Neural cell (in vitro differentiated cells): ENCODE data around the gene MINK1. TPM values are rescaled to one million over a fixed set of nuclear protein-coding genes. Genes with fewer than 3 reads are reported as not detected.

ENCODE experiments used
- H2AFZ ChIP-seq: fragments of 200-600, 300-800 bp; sonication (generic), shearing (Covaris generic); 2 replicates; pipeline ENCODE4 v1.6.0; 2014; ENCODE audit warnings: low read depth, mild to moderate bottlenecking, antibody characterized with exemption, low read length, moderate library complexity
- H3F3A ChIP-seq: fragments of 200-600 bp; shearing (Covaris generic); 2 replicates; pipeline ENCODE4 v1.6.1; 2016; ENCODE audit warnings: mild to moderate bottlenecking, moderate library complexity, mixed read lengths, antibody characterized with exemption, low read length; ENCODE audit not compliant: insufficient read depth, poor library complexity, severe bottlenecking
- H3K27ac ChIP-seq: fragments of 200-600, 300-800 bp; sonication (generic), shearing (Covaris generic); 2 replicates; pipeline ENCODE4 v1.5.1; 2014; ENCODE audit warnings: mild to moderate bottlenecking, low read length, moderate library complexity
- H3K27me3 ChIP-seq: fragments of 300-800, 200-600 bp; sonication (generic), shearing (Covaris generic); 2 replicates; pipeline ENCODE4 v1.6.0; 2014; ENCODE audit warnings: mild to moderate bottlenecking, low read depth, low read length, moderate library complexity; ENCODE audit not compliant: insufficient read depth
- H3K36me3 ChIP-seq: fragments of 300-800, 200-600 bp; sonication (generic), shearing (Covaris generic); 2 replicates; pipeline ENCODE4 v1.5.1; 2014; ENCODE audit warnings: mild to moderate bottlenecking, antibody characterized with exemption, low read length, moderate library complexity; ENCODE audit not compliant: insufficient read depth
- H3K4me2 ChIP-seq: fragments of 300-800, 200-600 bp; sonication (generic), shearing (Covaris generic); 2 replicates; pipeline ENCODE4 v1.6.0; 2014; ENCODE audit warnings: mild to moderate bottlenecking, low read length
- H3K4me3 ChIP-seq: fragments of 300-800, 200-600 bp; sonication (generic), shearing (Covaris generic); 2 replicates; pipeline ENCODE4 v1.5.1; 2014; ENCODE audit warnings: mild to moderate bottlenecking, low read length, moderate library complexity
- H3K79me2 ChIP-seq: fragments of 200-600 bp; shearing (Covaris generic); replicated peaks from 2 replicates; pipeline ENCODE4 v1.6.0; 2014; ENCODE audit warnings: mild to moderate bottlenecking, low read length, moderate library complexity; ENCODE audit not compliant: insufficient read depth
- H3K9ac ChIP-seq: fragments of 300-800, 200-600 bp; sonication (generic), shearing (Covaris generic); 2 replicates; pipeline ENCODE4 v1.6.1; 2016; ENCODE audit warnings: mild to moderate bottlenecking, low read length, mixed read lengths
- H3K9me2 ChIP-seq: fragments of 200-600 bp; shearing (Covaris generic); 2 replicates; pipeline ENCODE4 v1.6.1; 2016; ENCODE audit warnings: mild to moderate bottlenecking, low read length, mixed read lengths; ENCODE audit not compliant: insufficient read depth
- H3K9me3 ChIP-seq: fragments of 200-600, 300-800 bp; sonication (generic), shearing (Covaris generic); 2 replicates; pipeline ENCODE4 v1.6.1; 2016; ENCODE audit warnings: mild to moderate bottlenecking, mixed run types, low read length, moderate library complexity, mixed read lengths
- H4K20me1 ChIP-seq: fragments of 200-600 bp; shearing (Covaris generic); 2 replicates; pipeline ENCODE4 v1.6.1; 2016; ENCODE audit warnings: mild to moderate bottlenecking, mixed run types; ENCODE audit not compliant: insufficient read depth
- CTCF ChIP-seq: fragments of 450-650 bp; IDR thresholded peaks from 2 replicates; pipeline ENCODE4 v1.5.1; 2014; ENCODE audit warnings: antibody characterized with exemption, mild to moderate bottlenecking, moderate library complexity; ENCODE audit not compliant: poor library complexity, severe bottlenecking
- EP300 ChIP-seq: fragments of 450-650 bp; conservative IDR thresholded peaks from 2 replicates; pipeline ENCODE4 v1.6.1; 2014; ENCODE audit warnings: antibody characterized with exemption, mild to moderate bottlenecking, moderate library complexity; ENCODE audit not compliant: poor library complexity, severe bottlenecking
- EZH2 ChIP-seq: fragments of 200-600, 300-800 bp; shearing (Covaris generic), sonication (generic); IDR thresholded peaks from 2 replicates; pipeline ENCODE4 v1.6.1; 2014; ENCODE audit warnings: antibody characterized with exemption, low read length, borderline replicate concordance, mild to moderate bottlenecking; ENCODE audit not compliant: insufficient read depth, poor library complexity, severe bottlenecking
- MXI1 ChIP-seq: fragments of 450-650 bp; conservative IDR thresholded peaks from 2 replicates; pipeline ENCODE4 v1.6.1; 2014; ENCODE audit warnings: antibody characterized with exemption, mild to moderate bottlenecking; ENCODE audit not compliant: poor library complexity, severe bottlenecking
- POLR2AphosphoS5 ChIP-seq: IDR thresholded peaks from 2 replicates; pipeline ENCODE4 v1.6.1; 2012
- RAD21 ChIP-seq: fragments of 450-650 bp; conservative IDR thresholded peaks from 2 replicates; pipeline ENCODE4 v1.6.1; 2014; ENCODE audit warnings: antibody characterized with exemption, mild to moderate bottlenecking, moderate library complexity
- REST ChIP-seq: IDR thresholded peaks from 2 replicates; pipeline ENCODE4 v1.6.1; 2012; ENCODE audit warnings: borderline replicate concordance
- SMC3 ChIP-seq: fragments of 450-650 bp; conservative IDR thresholded peaks from 2 replicates; pipeline ENCODE4 v1.6.1; 2014; ENCODE audit warnings: antibody characterized with exemption, mild to moderate bottlenecking, moderate library complexity; ENCODE audit not compliant: poor library complexity
- TAF1 ChIP-seq: IDR thresholded peaks from 2 replicates; pipeline ENCODE4 v1.6.1; 2012; ENCODE audit warnings: low read depth
- polyA plus RNA-seq: library from polyadenylated mRNA; depleted of rRNA; stranded (reverse); fragments of >200 nt; gene quantifications from 2 replicates; pipeline ENCODE4 v1.2.3, GENCODE V29; 2014

Gene MINK1
- polyA plus RNA-seq, 1 donor from 2014 or later, result 38.1 TPM

- Histone ChIP-seq H3K9me2 (no peaks in the 10 kb centered on the region), H3K79me2 (no peaks in the 10 kb centered on the region), H3K36me3 (no peaks in the 10 kb centered on the region), H3K4me3 (no peak overlapping the region), H3F3A (no peaks in the 10 kb centered on the region), H3K27ac (no peak overlapping the region), H3K4me2 (no peak overlapping the region), H2AFZ (no peak overlapping the region), H3K9ac (no peak overlapping the region), H3K27me3 (no peaks in the 10 kb centered on the region), H3K9me3 (no peaks in the 10 kb centered on the region), H4K20me1 (no peaks in the 10 kb centered on the region)
- TF ChIP-seq REST, result no peak
- no peak for TF ChIP-seq TAF1
- no peak for TF ChIP-seq POLR2AphosphoS5
- no peak for TF ChIP-seq RAD21
- TF ChIP-seq EZH2, result no peak
- TF ChIP-seq SMC3, result no peak
- no peak for TF ChIP-seq CTCF
- no peak for TF ChIP-seq MXI1
Observed at GRCh38 chr17:4895657-4896331, 62.7 kb downstream of the MINK1 start.

- no peaks in the 10 kb centered on the region for H4K20me1 ChIP-seq
- H3K27ac ChIP-seq, result no peak overlapping the region
- no peaks in the 10 kb centered on the region for H3K79me2 ChIP-seq
- no peak for TF ChIP-seq RAD21
- TF ChIP-seq EP300, result no peak
- TF ChIP-seq REST, result no peak
- TF ChIP-seq SMC3, result no peak
- TF ChIP-seq MXI1, result no peak
- TF ChIP-seq POLR2AphosphoS5, result no peak
- no peak for TF ChIP-seq EZH2
- no peak for TF ChIP-seq TAF1
- no peak for TF ChIP-seq CTCF
- no peaks in the 10 kb centered on the region for H3F3A ChIP-seq
- no peaks in the 10 kb centered on the region for H3K9me2 ChIP-seq
- H3K4me3 ChIP-seq, result no peak overlapping the region
- H2AFZ ChIP-seq, result no peak overlapping the region
- no peaks in the 10 kb centered on the region for H3K27me3 ChIP-seq
- H3K9me3 ChIP-seq, result no peaks in the 10 kb centered on the region
- H3K9ac ChIP-seq, result no peak overlapping the region
- no peak overlapping the region for H3K4me2 ChIP-seq
- H3K36me3 ChIP-seq, result no peaks in the 10 kb centered on the region
Observed at GRCh38 chr17:4896332-4897197, 63.4 kb downstream of the MINK1 start.
